Stimulated activated CD8-positive, alpha-beta memory T cell treated with anti-CD3 and anti-CD28 coated beads, Interleukin-4, amount 100 ng/mL, for 4 hours (primary cell): ENCODE results near the gene AFM.
"Not testable (repeated sequence)": the region's sequence is repeated elsewhere in the genome, so short reads cannot be mapped to it uniquely, and the experiment has no call there.

ENCODE experiments used
- DNase-seq, 2 donors: peaks; one replicate each; pipeline ENCODE4 v3.0.0-alpha.2; 2020; ENCODE audit warnings: low read depth in 2 of 2, low spot score in 1 of 2

AFM gene

DNA sequence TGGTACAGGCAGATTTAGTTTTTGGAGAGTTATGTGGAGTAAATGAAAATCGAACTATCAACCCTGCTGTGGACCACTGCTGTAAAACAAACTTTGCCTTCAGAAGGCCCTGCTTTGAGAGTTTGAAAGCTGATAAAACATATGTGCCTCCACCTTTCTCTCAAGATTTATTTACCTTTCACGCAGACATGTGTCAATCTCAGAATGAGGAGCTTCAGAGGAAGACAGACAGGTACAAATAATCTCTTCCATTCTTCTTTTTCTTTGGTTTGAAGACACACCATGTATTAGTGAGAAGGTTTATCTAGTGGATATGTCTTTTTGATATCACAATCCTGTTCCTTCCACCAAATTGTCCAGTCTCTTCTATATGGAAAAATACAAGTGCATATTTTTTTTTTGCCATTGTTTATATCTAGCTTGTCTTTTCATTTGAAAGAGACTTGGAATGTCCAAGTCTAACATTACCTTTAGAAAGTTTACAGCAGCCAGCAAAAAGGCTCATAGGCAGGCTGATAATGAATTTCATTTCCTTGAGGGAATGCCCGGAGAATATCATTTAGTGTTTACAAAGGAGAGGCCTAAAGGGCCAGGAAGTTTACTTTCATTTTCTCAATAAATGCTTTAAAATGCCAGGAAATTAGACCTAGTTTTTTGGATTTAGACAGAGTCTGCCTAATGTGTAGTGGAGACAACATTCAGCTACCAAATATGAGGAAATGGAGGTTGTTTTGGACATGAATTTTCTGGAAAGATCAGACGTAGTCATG lies 18.6 kb downstream of the AFM start:
- no peak for DNase-seq

DNA sequence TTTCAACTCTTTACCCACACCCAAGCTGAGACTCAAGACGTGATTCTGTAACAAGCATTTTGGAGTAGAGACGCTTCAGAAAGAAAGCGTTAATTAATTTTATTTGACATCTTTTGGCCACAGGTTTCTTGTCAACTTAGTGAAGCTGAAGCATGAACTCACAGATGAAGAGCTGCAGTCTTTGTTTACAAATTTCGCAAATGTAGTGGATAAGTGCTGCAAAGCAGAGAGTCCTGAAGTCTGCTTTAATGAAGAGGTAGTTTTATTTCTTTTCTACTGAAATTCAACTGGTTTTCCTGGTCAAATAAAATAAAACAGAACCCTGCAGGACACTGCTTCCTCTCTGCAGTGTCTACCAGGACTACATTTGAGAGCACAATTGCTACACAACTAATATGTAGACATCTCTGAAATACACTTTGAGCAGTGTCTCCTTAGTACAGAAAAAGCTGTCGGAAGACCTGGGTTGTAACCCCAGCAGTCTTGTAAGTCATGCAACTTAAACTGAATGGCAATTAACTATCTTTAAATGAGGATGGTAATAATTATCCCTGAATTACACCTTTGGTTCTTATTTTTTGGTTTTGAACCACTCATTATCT lies 20.2 kb downstream of the AFM start:
- DNase-seq: no peak

- DNase-seq: no peak
Measured at GRCh38 chr4:73505567-73505966, 24.0 kb downstream of the AFM start.

DNA sequence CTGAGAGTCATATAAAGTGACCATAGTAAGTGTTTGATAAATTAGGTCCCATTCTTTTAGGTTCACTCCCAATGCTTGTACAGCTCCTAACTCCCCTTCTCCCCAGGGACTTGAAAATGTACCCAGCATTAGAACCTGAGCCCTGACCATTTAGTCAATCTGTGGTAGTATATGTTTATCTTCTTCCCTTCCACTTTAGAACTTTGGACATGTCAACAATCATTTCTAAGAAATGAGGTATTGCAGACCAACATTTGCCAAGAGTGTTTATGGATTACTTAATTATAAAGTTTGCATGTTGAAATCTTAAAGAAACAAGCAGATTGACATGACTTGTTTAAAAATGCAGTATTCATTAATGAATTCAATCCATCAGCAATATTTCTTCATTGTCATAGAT lies 26.0 kb downstream of the AFM start:
- DNase-seq: no peak

GRCh38 chr4:73508651-73509050 lies 27.1 kb downstream of the AFM start:
- DNase-seq: no peak

DNA sequence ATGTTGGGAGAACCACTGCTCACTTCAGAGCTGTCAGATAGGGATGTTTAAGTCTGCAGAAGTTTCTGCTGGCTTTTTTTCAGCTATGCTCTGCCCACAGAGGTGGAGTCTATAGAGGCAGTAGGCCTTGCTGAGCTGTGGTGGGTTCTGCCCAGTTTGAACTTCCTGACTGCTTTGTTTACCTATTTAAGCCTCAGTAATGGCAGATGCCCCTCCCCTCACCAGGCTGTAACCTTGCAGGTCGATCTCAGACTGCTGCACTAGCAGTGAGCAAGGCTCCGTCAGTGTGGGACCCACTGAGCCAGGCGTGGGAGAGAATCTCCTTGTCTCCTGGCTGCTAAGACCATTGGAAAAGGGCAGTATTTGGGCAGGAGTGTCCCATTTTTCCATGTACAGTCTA lies 36.8 kb downstream of the AFM start:
- DNase-seq: no peak

GRCh38 chr4:73520821-73521220 lies 39.3 kb downstream of the AFM start:
- no peak for DNase-seq

DNA sequence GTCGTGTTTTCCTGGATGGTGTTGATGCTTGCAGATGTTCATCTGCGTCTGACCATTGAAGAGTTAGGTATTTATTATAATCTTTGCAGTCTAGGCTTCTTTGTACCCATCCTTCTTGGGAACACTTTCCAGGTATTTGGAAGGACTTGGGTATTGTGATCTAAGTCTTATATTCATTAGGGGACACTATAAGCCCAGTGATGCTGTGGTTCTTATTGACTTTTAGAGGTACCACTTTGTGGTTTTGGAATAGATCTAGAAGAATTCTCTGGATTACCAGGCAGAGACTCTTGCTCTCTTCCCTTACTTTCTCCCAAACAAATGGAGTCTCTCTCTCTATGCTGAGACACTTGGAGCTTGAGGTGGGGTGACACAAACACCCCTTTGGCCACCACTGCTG lies 41.6 kb downstream of the AFM start:
- no peak for DNase-seq

GRCh38 chr4:73525611-73526010 lies 44.1 kb downstream of the AFM start:
- DNase-seq: no peak

DNA sequence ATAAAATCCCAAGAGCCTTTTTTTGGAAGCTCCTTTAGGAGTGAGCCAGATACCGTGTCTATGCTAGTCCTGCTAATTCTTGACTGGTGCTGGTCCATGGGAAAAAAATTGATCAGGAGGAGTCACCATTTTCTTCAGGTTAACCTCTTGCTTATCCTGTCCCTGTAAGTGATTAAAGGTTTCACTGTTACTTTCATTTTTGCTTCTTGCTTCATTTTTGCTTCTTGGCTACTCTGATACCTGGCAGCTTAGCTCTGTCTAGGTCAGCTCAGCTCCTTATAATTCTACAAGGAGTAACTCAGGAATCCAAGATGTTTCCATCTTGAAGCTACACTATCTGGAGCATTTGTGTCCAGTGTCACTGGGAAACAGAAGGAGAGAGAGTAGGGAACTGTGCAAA lies 45.7 kb downstream of the AFM start:
- no peak for DNase-seq

GRCh38 chr4:73528171-73528570 lies 46.6 kb downstream of the AFM start:
- DNase-seq: no peak

- DNase-seq: no peak
Measured at GRCh38 chr4:73533515-73534422, 52.2 kb downstream of the AFM start.

DNA sequence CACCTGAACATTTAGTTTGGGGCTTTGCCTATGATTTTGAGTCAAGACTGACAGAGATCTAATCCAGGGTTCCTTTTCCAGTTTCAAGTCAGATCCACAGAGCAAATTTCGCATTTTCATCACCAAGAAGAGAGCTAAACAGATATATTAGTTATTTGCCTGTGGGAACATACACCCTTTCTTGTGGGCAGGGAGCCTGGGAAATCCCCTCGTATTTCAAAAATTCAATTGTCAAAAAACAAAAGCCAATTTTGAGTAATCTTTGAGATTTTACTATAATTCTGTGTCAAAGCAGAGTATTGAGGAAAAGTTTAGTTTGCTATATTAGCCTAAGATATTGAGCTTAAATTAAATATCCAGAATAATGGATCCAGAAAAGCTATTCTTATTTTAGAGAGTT lies 56.6 kb downstream of the AFM start:
- DNase-seq: no peak

DNA sequence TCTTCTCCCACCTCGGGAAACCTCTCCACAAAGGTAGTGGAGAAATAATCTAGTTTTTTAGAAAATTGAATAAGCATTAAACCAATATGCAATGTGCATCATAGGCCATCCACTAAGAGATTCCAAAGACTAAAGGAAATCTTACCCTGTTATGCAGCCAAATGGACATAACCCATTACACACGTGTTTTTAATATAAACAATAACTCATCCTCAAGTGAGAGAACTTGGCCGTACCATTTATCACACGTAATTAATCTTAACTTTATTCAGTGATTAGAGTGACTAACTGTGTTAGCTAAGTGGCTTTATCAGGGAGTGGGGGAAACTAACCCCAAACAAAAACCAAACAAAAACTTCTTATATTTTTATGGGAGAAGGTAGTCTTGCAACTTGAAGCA lies 57.8 kb downstream of the AFM start:
- DNase-seq: no peak

- no peak for DNase-seq
Measured at GRCh38 chr4:73540826-73541225, 59.3 kb downstream of the AFM start.

GRCh38 chr4:73541251-73541650 lies 59.7 kb downstream of the AFM start:
- DNase-seq: no peak

DNA sequence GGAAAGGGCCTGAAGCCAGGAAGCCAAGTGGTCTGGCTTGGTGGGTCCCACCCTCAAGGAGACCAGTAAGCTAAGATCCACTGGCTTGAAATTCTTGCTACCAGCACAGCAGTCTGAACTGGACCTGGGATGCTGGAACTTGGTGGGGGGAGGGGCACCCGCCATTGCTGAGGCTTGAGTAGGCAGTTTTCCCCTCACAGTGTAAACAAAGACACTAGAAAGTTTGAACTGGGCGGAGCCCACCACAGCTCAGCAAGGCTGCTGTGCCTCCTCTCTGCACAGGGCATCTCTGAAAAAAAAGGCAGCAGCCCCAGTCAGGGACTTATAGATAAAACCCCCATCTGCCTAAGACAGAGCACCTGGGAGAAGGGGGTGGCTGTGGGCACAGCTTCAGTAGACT lies 63.1 kb downstream of the AFM start:
- no peak for DNase-seq

DNA sequence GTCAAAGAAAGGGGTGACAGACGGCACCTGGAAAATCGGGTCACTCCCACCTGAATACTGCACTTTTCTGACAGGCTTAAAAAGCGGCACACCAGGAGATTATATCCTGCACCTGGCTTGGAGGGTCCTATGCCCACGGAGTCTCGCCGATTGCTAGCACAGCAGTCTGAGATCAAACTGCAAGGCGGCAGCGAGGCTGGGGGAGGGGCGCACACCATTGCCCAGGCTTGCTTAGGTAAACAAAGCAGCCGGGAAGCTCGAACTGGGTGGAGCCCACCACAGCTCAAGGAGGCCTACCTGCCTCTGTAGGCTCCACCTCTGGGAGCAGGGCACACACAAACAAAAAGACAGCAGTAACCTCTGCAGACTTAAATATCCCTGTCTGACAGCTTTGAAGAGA lies 69.3 kb downstream of the AFM start:
- not testable (repeated sequence) for DNase-seq
